HCT116 (cell line): ENCODE measurements around the gene LLGL2. TPM values are rescaled to one million over a fixed set of nuclear protein-coding genes. Genes with fewer than 3 reads are reported as not detected.

Experiments
- ATAC-seq: fragments of 200-7000 bp; cut with Tn5 transposase; 2 replicates; pipeline ENCODE4 v1.9.1; 2020; ENCODE audit warnings: mild to moderate bottlenecking, moderate library complexity
- BruUV-seq: library from RNA; stranded (reverse); fragments of 400-500 nt; replicated peaks from 2 replicates; lab custom pipeline; 2021; lab: Mats Ljungman, UMichigan
- CTCF ChIA-PET: fragments of 300-600 bp; sonication (Branson Sonifier 250); formaldehyde crosslinking; loops from one replicate; lab custom pipeline; 2021; ENCODE audit warnings: antibody characterized with exemption; lab: Charles Lee
- POLR2A ChIA-PET: fragments of 300-600, 350-600 bp; sonication (Branson Sonifier 250); formaldehyde crosslinking; loops from one replicate; lab custom pipeline; 2021; ENCODE audit warnings: antibody characterized with exemption; lab: Charles Lee
- RAD21 ChIA-PET, 2 experiments: fragments of 300-600 bp; sonication (Branson Sonifier 250); formaldehyde crosslinking; loops; one replicate each; lab custom pipeline; 2023; ENCODE audit warnings: low total read pairs in 2 of 2; ENCODE audit not compliant: uncharacterized antibody in 2 of 2, unreplicated experiment in 2 of 2, low non-redundant PET in 1 of 2; lab: Charles Lee
- DNase-seq: peaks from one replicate; pipeline ENCODE4 v3.0.0-alpha.2; 2010; ENCODE audit warnings: low read depth, low spot score
- H2AFZ ChIP-seq: fragments of 200-600 bp; shearing (Covaris generic), sonication (generic); 2 replicates; pipeline ENCODE4 v1.6.1; 2017; ENCODE audit warnings: low read depth, mixed run types, mixed read lengths, antibody characterized with exemption, low read length; ENCODE audit not compliant: poor library complexity, severe bottlenecking
- H3K27ac ChIP-seq: 2 replicates; pipeline ENCODE4 v1.5.1; 2012; ENCODE audit warnings: low read depth, low read length
- H3K27me3 ChIP-seq: fragments of 200-600 bp; sonication (generic); 2 replicates; pipeline ENCODE4 v1.6.1; 2016; ENCODE audit warnings: mixed run types, low read length, mixed read lengths; ENCODE audit not compliant: insufficient read depth
- H3K36me3 ChIP-seq, 2 experiments: fragments of 200-500 bp in 1 of 2; fragments of 200-600 bp in 1 of 2; sonication (Bioruptor generic) in 1 of 2; sonication (generic) in 1 of 2; 2 replicates each; pipeline versions ENCODE4 v1.5.1 to v1.6.1; 2014 to 2016; ENCODE audit warnings: low read length in 2 of 2, inconsistent platforms in 1 of 2, mixed read lengths in 1 of 2, mixed run types in 1 of 2; ENCODE audit not compliant: insufficient read depth in 2 of 2, control insufficient read depth in 1 of 2
- H3K4me1 ChIP-seq, 2 experiments: fragments of 200-600 bp in 1 of 2; sonication (generic) in 1 of 2; 2 replicates each; pipeline versions ENCODE4 v1.5.1 to v1.6.1; 2012 to 2017; ENCODE audit warnings: low read length in 2 of 2, inconsistent platforms in 1 of 2, mild to moderate bottlenecking in 1 of 2, mixed read lengths in 1 of 2, mixed run types in 1 of 2, moderate library complexity in 1 of 2; ENCODE audit not compliant: insufficient read depth in 2 of 2, control insufficient read depth in 1 of 2
- H3K4me2 ChIP-seq: fragments of 200-600 bp; sonication (generic); 2 replicates; pipeline ENCODE4 v1.6.1; 2017; ENCODE audit warnings: mixed run types, low read length, mixed read lengths
- H3K4me3 ChIP-seq, 2 experiments: fragments of 200-600 bp in 1 of 2; sonication (generic) in 1 of 2; replicated peaks in 1 of 2; 2 replicates each; pipeline ENCODE4 v1.5.1; 2011 to 2016; ENCODE audit warnings: low read length in 2 of 2, control low read depth in 1 of 2, low read depth in 1 of 2, mild to moderate bottlenecking in 1 of 2, mixed read lengths in 1 of 2, mixed run types in 1 of 2
- H3K79me2 ChIP-seq: fragments of 200-600 bp; sonication (generic); 2 replicates; pipeline ENCODE4 v1.6.1; 2017; ENCODE audit warnings: mild to moderate bottlenecking, mixed run types, low read length, moderate library complexity, mixed read lengths; ENCODE audit not compliant: insufficient read depth
- H3K9ac ChIP-seq: fragments of 200-600 bp; sonication (generic); 2 replicates; pipeline ENCODE4 v1.6.1; 2016; ENCODE audit warnings: low read length, mixed read lengths
- H3K9me2 ChIP-seq: fragments of 200-600 bp; sonication (generic), shearing (Covaris generic); 2 replicates; pipeline ENCODE4 v1.6.1; 2017; ENCODE audit warnings: mixed run types, mild to moderate bottlenecking, moderate library complexity; ENCODE audit not compliant: insufficient read depth
- H3K9me3 ChIP-seq, 2 experiments: fragments of 200-500 bp in 1 of 2; fragments of 200-600 bp in 1 of 2; sonication (Bioruptor generic) in 1 of 2; sonication (generic) in 1 of 2; 2 replicates each; pipeline ENCODE4 v1.6.1; 2014 to 2017; ENCODE audit warnings: low read length in 2 of 2, mixed read lengths in 2 of 2, inconsistent platforms in 1 of 2, low read depth in 1 of 2, mild to moderate bottlenecking in 1 of 2, mixed run types in 1 of 2, moderate library complexity in 1 of 2; ENCODE audit not compliant: control insufficient read depth in 1 of 2, insufficient read depth in 1 of 2
- H4K20me1 ChIP-seq: fragments of 200-600 bp; sonication (generic), shearing (Covaris generic); 2 replicates; pipeline ENCODE4 v1.6.1; 2017; ENCODE audit warnings: mixed run types, mild to moderate bottlenecking, moderate library complexity; ENCODE audit not compliant: insufficient read depth
- POLR2A ChIP-seq: IDR thresholded peaks from 2 replicates; pipeline ENCODE4 v1.7.0; 2011; ENCODE audit warnings: borderline replicate concordance; ENCODE audit not compliant: insufficient read depth, insufficient read length; ENCODE audit errors: extremely low read depth
- POLR2AphosphoS5 ChIP-seq: IDR thresholded peaks from 2 replicates; pipeline ENCODE4 v1.6.1; 2011; ENCODE audit warnings: mild to moderate bottlenecking, low read depth, low read length, moderate library complexity
- RAD21 ChIP-seq: IDR thresholded peaks from 2 replicates; pipeline ENCODE4 v1.6.1; 2012; ENCODE audit warnings: low read depth, mild to moderate bottlenecking
- SRF ChIP-seq: IDR thresholded peaks from 2 replicates; pipeline ENCODE4 v1.6.1; 2012; ENCODE audit warnings: low read depth
- intact Hi-C: fragments of 100-400 bp; cut with micrococcal nuclease; formaldehyde crosslinking; loops from 2 replicates; pipeline ENCODE4 v1.10.0; 2022
- total RNA-seq: library from RNA; stranded (reverse); gene quantifications from one replicate; pipeline ENCODE4 v1.2.1, GENCODE V29; 2021; ENCODE audit not compliant: unreplicated experiment
- TF ChIP-seq, protein P1 (sequence below): IDR thresholded peaks from 2 replicates; pipeline ENCODE4 v1.6.1; 2012
- TF ChIP-seq, protein P2 (sequence below): IDR thresholded peaks from 2 replicates; pipeline ENCODE4 v1.6.1; 2012

LLGL2 gene
- total RNA-seq, 1 experiment from 2014 or later, result 209 TPM

DNA sequence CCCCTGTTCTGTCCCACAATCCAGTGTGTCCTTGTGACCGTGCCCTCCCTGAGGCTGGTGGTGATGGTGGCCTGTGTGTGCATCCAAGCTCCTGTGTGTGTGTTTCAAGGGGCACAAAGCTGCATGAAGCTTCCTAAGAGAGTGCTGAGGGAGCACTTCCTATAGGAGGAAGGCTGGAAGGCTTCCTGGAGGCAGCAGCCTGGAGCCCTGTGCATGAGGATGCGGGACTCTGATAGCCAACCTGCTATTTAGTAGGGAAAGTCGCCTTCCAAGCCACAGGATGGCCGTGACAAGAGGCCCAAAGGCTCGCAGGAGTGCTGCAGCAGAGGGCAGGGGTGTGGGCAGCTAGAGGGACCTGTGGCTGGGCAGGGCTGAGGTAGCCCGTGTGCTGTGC, 70.4 kb downstream of the LLGL2 start:
- Histone ChIP-seq H2AFZ (no peak overlapping the region), H3K9ac (no peak overlapping the region), H3K9me2 (no peaks in the 10 kb centered on the region), H3K4me1 (peaks cover 9 to 25% of the 10 kb centered on the region in 2 experiments), H3K4me2 (no peak overlapping the region), H3K36me3 (no peaks in the 10 kb centered on the region), H3K27ac (no peak overlapping the region), H4K20me1 (no peaks in the 10 kb centered on the region), H3K9me3 (no peaks in the 10 kb centered on the region), H3K79me2 (no peaks in the 10 kb centered on the region), H3K27me3 (no peaks in the 10 kb centered on the region), H3K4me3 (no peak overlapping the region)
- TF ChIP-seq, protein P1, sequence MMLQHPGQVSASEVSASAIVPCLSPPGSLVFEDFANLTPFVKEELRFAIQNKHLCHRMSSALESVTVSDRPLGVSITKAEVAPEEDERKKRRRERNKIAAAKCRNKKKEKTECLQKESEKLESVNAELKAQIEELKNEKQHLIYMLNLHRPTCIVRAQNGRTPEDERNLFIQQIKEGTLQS, result no peak
- no peak for DNase-seq
- intact Hi-C loops, result no loop called here
- ChIA-PET CTCF (no interaction called here), POLR2A (no interaction called here), RAD21 (no interaction called here)
- ATAC-seq, result no peak
- no TSS peak for BruUV-seq

DNA sequence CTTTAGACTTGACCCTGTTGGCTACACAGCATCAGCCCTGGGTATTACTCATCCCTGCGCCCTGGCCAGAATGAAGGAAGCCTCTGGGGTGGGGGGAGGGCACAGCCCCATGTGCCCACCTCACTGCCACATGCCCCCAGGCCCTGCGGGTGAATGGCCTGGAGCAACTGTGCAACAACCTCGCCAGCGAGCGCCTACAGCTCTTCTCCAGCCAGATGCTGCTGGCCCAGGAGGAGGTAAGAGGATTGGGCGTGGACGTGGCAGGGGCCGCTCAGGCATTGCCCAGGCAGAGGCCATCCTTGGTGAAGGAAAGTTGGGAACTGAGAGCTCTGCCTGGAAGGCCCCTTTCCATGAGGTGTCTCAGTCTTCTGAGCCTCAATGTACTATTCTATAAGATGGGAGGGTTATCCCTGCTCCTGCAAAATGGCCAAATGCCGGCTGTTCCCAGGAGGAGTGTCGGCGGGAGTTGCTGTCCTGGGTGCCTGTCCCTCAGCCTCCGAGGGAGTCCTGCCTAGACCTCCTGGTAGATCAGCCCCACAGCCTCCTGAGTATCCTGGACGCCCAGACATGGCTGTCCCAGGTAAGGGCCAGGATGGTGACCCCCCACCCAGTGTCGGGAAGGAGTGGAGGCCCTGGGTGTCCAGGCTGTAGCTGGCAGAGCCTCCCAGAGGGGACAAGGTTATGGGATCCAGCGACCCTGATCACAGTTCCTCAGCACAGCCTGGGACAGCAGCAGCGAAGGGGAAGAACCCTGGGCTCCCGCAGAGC, 71.0 kb downstream of the LLGL2 start:
- BruUV-seq, result no TSS peak
- peaks cover 12 to 31% of the 10 kb centered on the region in 2 experiments for H3K4me1 ChIP-seq
- no peak overlapping the region for H3K4me2 ChIP-seq
- H3K27ac ChIP-seq, result no peak overlapping the region
- POLR2A ChIA-PET, result no interaction called here
- H2AFZ ChIP-seq, result no peak overlapping the region
- ATAC-seq (no peak), DNase-seq (no peak)
- no peaks in the 10 kb centered on the region for H4K20me1 ChIP-seq
- intact Hi-C loops, result no loop called here
- H3K9ac ChIP-seq, result no peak overlapping the region
- no peaks in the 10 kb centered on the region for H3K79me2 ChIP-seq
- no peaks in the 10 kb centered on the region for H3K27me3 ChIP-seq
- CTCF ChIA-PET, result interaction anchor here (1.3 kb wide), 1 partner anchor 36 kb away, joined by 3 read pairs; the partner anchor contains the start of gene SMIM5
- no peaks in the 10 kb centered on the region for H3K9me3 ChIP-seq
- no peaks in the 10 kb centered on the region for H3K9me2 ChIP-seq
- TF ChIP-seq POLR2AphosphoS5 (no peak), SRF (no peak), RAD21 (no peak), POLR2A (no peak)
- TF ChIP-seq, protein P2, sequence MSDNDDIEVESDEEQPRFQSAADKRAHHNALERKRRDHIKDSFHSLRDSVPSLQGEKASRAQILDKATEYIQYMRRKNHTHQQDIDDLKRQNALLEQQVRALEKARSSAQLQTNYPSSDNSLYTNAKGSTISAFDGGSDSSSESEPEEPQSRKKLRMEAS, result no peak
- H3K4me3 ChIP-seq, result no peak overlapping the region
- H3K36me3 ChIP-seq, result no peaks in the 10 kb centered on the region
- RAD21 ChIA-PET, result no interaction called here
